ENCODE measurements around the gene SGSM1. TPM values are rescaled to one million over a fixed set of nuclear protein-coding genes. Genes with fewer than 3 reads are reported as not detected.

Gene SGSM1
- total and polyA plus RNA-seq, 9 of the 15 experiments (the other 6 are each of a cell fraction or from before 2014, with no cell fraction given): not detected

DNA sequence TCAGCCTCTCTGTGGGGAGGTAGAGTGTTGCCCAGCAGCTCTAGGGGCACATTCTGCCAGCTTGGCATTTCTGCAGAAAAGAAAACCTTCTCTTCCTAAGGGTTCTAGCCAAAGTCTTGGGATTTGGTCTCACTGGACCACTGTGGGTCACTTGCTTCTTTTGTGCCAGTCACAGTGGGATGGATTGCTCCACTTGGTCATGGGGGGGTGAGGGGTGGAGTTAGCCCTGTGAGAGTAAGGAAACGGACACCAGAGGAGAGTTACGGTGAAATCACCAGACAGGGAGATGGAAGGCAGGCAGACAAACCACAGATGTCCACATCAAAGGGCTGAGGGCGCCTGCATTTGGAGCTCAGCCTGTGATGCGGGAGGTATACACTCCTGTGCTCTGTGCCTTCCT lies 10.8 kb downstream of the SGSM1 start:
- ChIA-PET CTCF (ENCODE audit: low intra/inter-chr PET ratio) (no interaction called here), POLR2A (no interaction called here)
- no peaks in the 10 kb centered on the region for H3K4me1 ChIP-seq (replicated peaks in 1 of 2; ENCODE audit: control insufficient read depth in 2 of 2, insufficient read depth in 2 of 2, low read length in 2 of 2)
- FAIRE-seq: no peak
- no peaks in the 10 kb centered on the region for H4K20me1 ChIP-seq (replicated peaks; ENCODE audit: control insufficient read depth, insufficient read depth, low read length)
- no TSS peak for BruUV-seq (replicated peaks)
- H3K27ac ChIP-seq (ENCODE audit: extremely low read depth, low read depth, low read length): no peak overlapping the region
- H3K27me3 ChIP-seq (ENCODE audit: control insufficient read depth in 2 of 2, insufficient read depth in 2 of 2, low read length in 2 of 2): peaks cover 0 to 21% of the 10 kb centered on the region in 2 experiments; a peak in 3 of 5 replicates
- in situ Hi-C loops (cut with MboI): no loop called here
- no peaks in the 10 kb centered on the region for H3K36me3 ChIP-seq (ENCODE audit: control insufficient read depth, insufficient read depth, low read length)
- no peak overlapping the region for H3K4me3 ChIP-seq
- no peak overlapping the region for H3K4me2 ChIP-seq (ENCODE audit: insufficient read depth, low read length)
- intact Hi-C loops (cut with micrococcal nuclease): no loop called here
- no peak overlapping the region for H3K9ac ChIP-seq (ENCODE audit: insufficient read depth in 1 of 2, low read depth in 2 of 2, low read length in 2 of 2)
- ATAC-seq: no peak
- 0% methylated on average over 4 of the region's 4 CpGs for WGBS (ENCODE audit: insufficient coverage, low coverage, missing lambda C conversion rate)
- no peaks in the 10 kb centered on the region; the same call in 1 of the 2 replicates for H3K9me3 ChIP-seq (replicated peaks; ENCODE audit: control insufficient read depth, insufficient read depth, low read depth, low read length)
- TF ChIP-seq, protein P1, sequence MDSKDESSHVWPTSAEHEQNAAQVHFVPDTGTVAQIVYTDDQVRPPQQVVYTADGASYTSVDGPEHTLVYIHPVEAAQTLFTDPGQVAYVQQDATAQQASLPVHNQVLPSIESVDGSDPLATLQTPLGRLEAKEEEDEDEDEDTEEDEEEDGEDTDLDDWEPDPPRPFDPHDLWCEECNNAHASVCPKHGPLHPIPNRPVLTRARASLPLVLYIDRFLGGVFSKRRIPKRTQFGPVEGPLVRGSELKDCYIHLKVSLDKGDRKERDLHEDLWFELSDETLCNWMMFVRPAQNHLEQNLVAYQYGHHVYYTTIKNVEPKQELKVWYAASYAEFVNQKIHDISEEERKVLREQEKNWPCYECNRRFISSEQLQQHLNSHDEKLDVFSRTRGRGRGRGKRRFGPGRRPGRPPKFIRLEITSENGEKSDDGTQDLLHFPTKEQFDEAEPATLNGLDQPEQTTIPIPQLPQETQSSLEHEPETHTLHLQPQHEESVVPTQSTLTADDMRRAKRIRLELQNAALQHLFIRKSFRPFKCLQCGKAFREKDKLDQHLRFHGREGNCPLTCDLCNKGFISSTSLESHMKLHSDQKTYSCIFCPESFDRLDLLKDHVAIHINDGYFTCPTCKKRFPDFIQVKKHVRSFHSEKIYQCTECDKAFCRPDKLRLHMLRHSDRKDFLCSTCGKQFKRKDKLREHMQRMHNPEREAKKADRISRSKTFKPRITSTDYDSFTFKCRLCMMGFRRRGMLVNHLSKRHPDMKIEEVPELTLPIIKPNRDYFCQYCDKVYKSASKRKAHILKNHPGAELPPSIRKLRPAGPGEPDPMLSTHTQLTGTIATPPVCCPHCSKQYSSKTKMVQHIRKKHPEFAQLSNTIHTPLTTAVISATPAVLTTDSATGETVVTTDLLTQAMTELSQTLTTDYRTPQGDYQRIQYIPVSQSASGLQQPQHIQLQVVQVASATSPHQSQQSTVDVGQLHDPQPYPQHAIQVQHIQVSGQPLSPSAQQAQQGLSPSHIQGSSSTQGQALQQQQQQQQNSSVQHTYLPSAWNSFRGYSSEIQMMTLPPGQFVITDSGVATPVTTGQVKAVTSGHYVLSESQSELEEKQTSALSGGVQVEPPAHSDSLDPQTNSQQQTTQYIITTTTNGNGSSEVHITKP (IDR thresholded peaks at IDR 0.05; ENCODE audit: partially characterized antibody): peak; percentile 71
- TF ChIP-seq RBM15 (IDR thresholded peaks at IDR 0.05; ENCODE audit: insufficient read depth, low read length) (no peak), SAP30 (IDR thresholded peaks at IDR 0.05; ENCODE audit: borderline replicate concordance, insufficient read depth, low read depth, low read length, poor library complexity, severe bottlenecking) (no peak)
- H2AFZ ChIP-seq (ENCODE audit: low read depth, low read length): no peak overlapping the region
- DNase-seq (ENCODE audit: extremely low read depth in 1 of 4, low spot score in 3 of 4): no peak
- no peaks in the 10 kb centered on the region for H3K9me1 ChIP-seq (ENCODE audit: control insufficient read depth, insufficient read depth, low read length)
- H3K79me2 ChIP-seq (ENCODE audit: control insufficient read depth, insufficient read depth, low read length): no peaks in the 10 kb centered on the region
